K562 (cell line): Measurements from ENCODE around the gene TFEB. TPM values are rescaled to one million over a fixed set of nuclear protein-coding genes. Genes with fewer than 3 reads are reported as not detected.

Source experiments
- CBFB ChIP-seq: sonication (generic); formaldehyde crosslinking; IDR thresholded peaks from 2 replicates; pipeline ENCODE4 v1.4.0; 2020; ENCODE audit warnings: mild to moderate bottlenecking, missing genetic modification reagents
- GABPA ChIP-seq: fragments of 200-800 bp; sonication (Bioruptor generic); conservative IDR thresholded peaks from 2 replicates; pipeline ENCODE4 v1.6.1; 2016; ENCODE audit warnings: low read depth, missing genetic modification characterization, missing compliant biosample characterization
- HMGN3 ChIP-seq: IDR thresholded peaks from 2 replicates; pipeline ENCODE4 v1.6.1; 2011; ENCODE audit warnings: borderline replicate concordance, low read depth, mild to moderate bottlenecking, mixed read lengths, low read length; ENCODE audit not compliant: insufficient read length; ENCODE audit errors: extremely low read depth
- NONO ChIP-seq, 2 experiments: fragments of 200-400 bp in 1 of 2; fragments of 450-650 bp in 1 of 2; formaldehyde crosslinking in 1 of 2; IDR thresholded peaks; 2 replicates each; pipeline ENCODE4 v1.6.1; 2017; ENCODE audit warnings: low read depth in 2 of 2, mild to moderate bottlenecking in 2 of 2, moderate library complexity in 2 of 2, low read length in 1 of 2
- PCBP1 ChIP-seq: fragments of 200-400 bp; formaldehyde crosslinking; IDR thresholded peaks from 2 replicates; pipeline ENCODE4 v1.6.1; 2018; ENCODE audit warnings: mild to moderate bottlenecking, low read depth, low read length; ENCODE audit not compliant: poor library complexity, severe bottlenecking
- RB1 ChIP-seq: fragments of 450-650 bp; IDR thresholded peaks from 2 replicates; pipeline ENCODE4 v1.6.1; 2017; ENCODE audit warnings: low read depth, mild to moderate bottlenecking
- RBBP5 ChIP-seq: fragments of 200-600 bp; sonication (generic); IDR thresholded peaks from 2 replicates; pipeline ENCODE4 v1.6.1; 2012; ENCODE audit warnings: borderline replicate concordance, mild to moderate bottlenecking, low read length, control low read depth, inconsistent platforms; ENCODE audit not compliant: insufficient read depth, poor library complexity, severe bottlenecking
- polyA plus RNA-seq, 8 experiments: library from polyadenylated mRNA; depleted of rRNA in 4 of 8; stranded (reverse) in 5 of 8; unstranded in 3 of 8; fragments of >200 nt; fragmentation: Nextera tagmentation in 2 of 8; fragmentation: Illumina TruSeq in 1 of 8; extraction: Ambion mirVana in 2 of 8; extraction: Trizol in 1 of 8; gene quantifications; 2 replicates each; pipeline versions ENCODE4 v1.2.1 to v1.2.3, GENCODE V29; 2011 to 2014; ENCODE audit warnings: inconsistent platforms in 1 of 8, missing spikeins in 1 of 8
- total RNA-seq, 7 experiments: library from RNA; depleted of rRNA in 6 of 7; stranded (reverse); fragments of >200 nt in 6 of 7; fragmentation: Illumina TruSeq in 2 of 7; extraction: Trizol in 2 of 7; gene quantifications; 2 replicates each; pipeline versions ENCODE4 v1.2.1 to v1.2.3, GENCODE V29; 2011 to 2021; ENCODE audit warnings: low replicate concordance in 1 of 7
- TF ChIP-seq, protein P1 (sequence below): fragments of 200-800 bp; sonication (Bioruptor generic); IDR thresholded peaks from 2 replicates; pipeline ENCODE4 v1.6.1; 2017; ENCODE audit warnings: missing genetic modification characterization, missing compliant biosample characterization
- TF ChIP-seq, protein P2 (sequence below), 2 experiments: IDR thresholded peaks; 2 replicates each; pipeline ENCODE4 v1.6.1; 2011; ENCODE audit warnings: borderline replicate concordance in 1 of 2, control low read depth in 1 of 2, low read depth in 1 of 2, low read length in 1 of 2, mild to moderate bottlenecking in 1 of 2, mixed read lengths in 1 of 2, moderate library complexity in 1 of 2; ENCODE audit not compliant: insufficient read depth in 1 of 2, insufficient read length in 1 of 2, poor library complexity in 1 of 2, severe bottlenecking in 1 of 2; ENCODE audit errors: extremely low read depth in 1 of 2
- TF ChIP-seq, protein P3 (sequence below), 2 experiments: IDR thresholded peaks; 2 replicates each; pipeline ENCODE4 v1.6.1; 2012; ENCODE audit warnings: improper control_type of control experiment in 2 of 2, low read depth in 2 of 2, low read length in 2 of 2, borderline replicate concordance in 1 of 2
- TF ChIP-seq, protein P4 (sequence below): sonication (generic); formaldehyde crosslinking; IDR thresholded peaks from 2 replicates; pipeline ENCODE4 v1.8.0; 2022; ENCODE audit warnings: missing genetic modification reagents, mild to moderate bottlenecking, moderate library complexity, borderline replicate concordance
- TF ChIP-seq, protein P5 (sequence below): fragments of 450-650 bp; IDR thresholded peaks from 2 replicates; pipeline ENCODE4 v1.6.1; 2017; ENCODE audit warnings: antibody characterized with exemption, mild to moderate bottlenecking

Gene TFEB
- total and polyA plus RNA-seq, 9 of the 15 experiments (the other 6 are each of a cell fraction or from before 2014, with no cell fraction given) = 0.04 to 4.7 (median 2.0) TPM

DNA sequence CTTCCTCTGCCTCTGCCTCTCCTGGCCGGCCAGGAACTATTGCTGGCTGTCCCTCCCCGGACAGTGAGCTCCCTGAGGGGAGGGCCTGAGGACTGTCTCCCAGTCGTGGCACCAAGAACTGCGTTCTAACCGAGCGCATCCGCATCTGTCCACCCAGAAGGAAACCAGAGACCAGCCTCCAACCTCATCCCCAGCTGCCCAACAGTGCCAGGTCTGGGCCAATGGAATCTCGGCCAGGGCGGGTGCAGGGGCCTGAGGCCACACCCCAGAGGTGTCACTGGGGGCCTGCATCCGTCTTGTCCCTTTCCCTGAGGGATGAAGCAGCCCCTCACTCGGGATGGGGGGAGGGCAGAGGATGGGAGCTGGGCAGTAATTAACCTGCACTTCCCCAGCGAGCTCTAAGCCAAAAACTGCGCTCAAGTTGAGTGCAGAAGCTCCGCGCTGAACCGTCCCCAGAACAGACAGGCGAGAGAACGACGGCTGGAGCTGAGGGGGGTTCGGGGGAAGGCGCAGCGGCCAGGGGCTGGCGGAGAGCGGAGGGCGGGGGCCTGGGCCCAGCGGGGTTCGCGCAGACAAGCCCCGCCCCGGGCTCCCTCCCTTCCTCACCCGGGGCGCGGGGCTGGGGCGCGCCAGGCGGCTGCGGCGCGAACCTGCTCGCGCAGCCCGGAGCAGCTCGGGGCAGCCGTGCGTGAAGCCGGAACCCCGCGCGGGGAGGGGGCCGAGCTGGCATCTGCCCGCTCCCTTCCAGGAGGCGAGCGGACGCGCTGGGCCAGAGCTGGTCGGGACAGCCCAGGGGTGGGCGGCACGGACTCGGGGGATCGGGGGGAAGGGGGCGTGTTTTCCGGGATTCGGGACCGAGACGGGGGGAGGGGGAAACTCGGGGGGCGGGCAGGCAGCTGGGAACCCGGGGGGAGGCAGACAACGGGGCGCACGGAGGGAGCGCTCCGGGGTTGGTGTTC lies 1.4 kb downstream of the TFEB start (continued):
- TF ChIP-seq, protein P1, sequence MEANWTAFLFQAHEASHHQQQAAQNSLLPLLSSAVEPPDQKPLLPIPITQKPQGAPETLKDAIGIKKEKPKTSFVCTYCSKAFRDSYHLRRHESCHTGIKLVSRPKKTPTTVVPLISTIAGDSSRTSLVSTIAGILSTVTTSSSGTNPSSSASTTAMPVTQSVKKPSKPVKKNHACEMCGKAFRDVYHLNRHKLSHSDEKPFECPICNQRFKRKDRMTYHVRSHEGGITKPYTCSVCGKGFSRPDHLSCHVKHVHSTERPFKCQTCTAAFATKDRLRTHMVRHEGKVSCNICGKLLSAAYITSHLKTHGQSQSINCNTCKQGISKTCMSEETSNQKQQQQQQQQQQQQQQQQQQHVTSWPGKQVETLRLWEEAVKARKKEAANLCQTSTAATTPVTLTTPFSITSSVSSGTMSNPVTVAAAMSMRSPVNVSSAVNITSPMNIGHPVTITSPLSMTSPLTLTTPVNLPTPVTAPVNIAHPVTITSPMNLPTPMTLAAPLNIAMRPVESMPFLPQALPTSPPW (CRISPR knock-in tag) = peak; percentile 67
- TF ChIP-seq PCBP1 (no peak), NONO (IDR thresholded peaks at IDR 0.05; ENCODE audit: low read depth in 2 of 2, low read length in 1 of 2) (peak in 1 of 2 experiments; percentile 31; a peak in 1 of 4 replicates), GABPA (0 out of 2 replicates have a peak, but pooled peaks have one; percentile 12), RB1 (peak; percentile 60; the same call in 1 of the 2 replicates), RBBP5 (peak; percentile 31), HMGN3 (peak; percentile 35), CBFB (CRISPR knock-in tag) (0 out of 2 replicates have a peak, but pooled peaks have one; percentile 38)
- TF ChIP-seq, protein P2, sequence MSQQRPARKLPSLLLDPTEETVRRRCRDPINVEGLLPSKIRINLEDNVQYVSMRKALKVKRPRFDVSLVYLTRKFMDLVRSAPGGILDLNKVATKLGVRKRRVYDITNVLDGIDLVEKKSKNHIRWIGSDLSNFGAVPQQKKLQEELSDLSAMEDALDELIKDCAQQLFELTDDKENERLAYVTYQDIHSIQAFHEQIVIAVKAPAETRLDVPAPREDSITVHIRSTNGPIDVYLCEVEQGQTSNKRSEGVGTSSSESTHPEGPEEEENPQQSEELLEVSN (IDR thresholded peaks at IDR 0.05; ENCODE audit: borderline replicate concordance in 1 of 2, extremely low read depth in 1 of 2, insufficient read depth in 1 of 2, insufficient read length in 1 of 2, low read depth in 1 of 2, low read length in 1 of 2, poor library complexity in 1 of 2, severe bottlenecking in 1 of 2) = peak in 1 of 2 experiments; percentile 37
- TF ChIP-seq, protein P3, sequence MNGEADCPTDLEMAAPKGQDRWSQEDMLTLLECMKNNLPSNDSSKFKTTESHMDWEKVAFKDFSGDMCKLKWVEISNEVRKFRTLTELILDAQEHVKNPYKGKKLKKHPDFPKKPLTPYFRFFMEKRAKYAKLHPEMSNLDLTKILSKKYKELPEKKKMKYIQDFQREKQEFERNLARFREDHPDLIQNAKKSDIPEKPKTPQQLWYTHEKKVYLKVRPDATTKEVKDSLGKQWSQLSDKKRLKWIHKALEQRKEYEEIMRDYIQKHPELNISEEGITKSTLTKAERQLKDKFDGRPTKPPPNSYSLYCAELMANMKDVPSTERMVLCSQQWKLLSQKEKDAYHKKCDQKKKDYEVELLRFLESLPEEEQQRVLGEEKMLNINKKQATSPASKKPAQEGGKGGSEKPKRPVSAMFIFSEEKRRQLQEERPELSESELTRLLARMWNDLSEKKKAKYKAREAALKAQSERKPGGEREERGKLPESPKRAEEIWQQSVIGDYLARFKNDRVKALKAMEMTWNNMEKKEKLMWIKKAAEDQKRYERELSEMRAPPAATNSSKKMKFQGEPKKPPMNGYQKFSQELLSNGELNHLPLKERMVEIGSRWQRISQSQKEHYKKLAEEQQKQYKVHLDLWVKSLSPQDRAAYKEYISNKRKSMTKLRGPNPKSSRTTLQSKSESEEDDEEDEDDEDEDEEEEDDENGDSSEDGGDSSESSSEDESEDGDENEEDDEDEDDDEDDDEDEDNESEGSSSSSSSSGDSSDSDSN (IDR thresholded peaks at IDR 0.05; ENCODE audit: borderline replicate concordance in 1 of 2, low read depth in 2 of 2, low read length in 2 of 2) = peak in 1 of 2 experiments; percentile 46; a peak in 1 of 4 replicates
- TF ChIP-seq, protein P4, sequence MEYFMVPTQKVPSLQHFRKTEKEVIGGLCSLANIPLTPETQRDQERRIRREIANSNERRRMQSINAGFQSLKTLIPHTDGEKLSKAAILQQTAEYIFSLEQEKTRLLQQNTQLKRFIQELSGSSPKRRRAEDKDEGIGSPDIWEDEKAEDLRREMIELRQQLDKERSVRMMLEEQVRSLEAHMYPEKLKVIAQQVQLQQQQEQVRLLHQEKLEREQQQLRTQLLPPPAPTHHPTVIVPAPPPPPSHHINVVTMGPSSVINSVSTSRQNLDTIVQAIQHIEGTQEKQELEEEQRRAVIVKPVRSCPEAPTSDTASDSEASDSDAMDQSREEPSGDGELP (CRISPR knock-in tag) = peak; percentile 48; the same call in 1 of the 2 replicates
- TF ChIP-seq, protein P5, sequence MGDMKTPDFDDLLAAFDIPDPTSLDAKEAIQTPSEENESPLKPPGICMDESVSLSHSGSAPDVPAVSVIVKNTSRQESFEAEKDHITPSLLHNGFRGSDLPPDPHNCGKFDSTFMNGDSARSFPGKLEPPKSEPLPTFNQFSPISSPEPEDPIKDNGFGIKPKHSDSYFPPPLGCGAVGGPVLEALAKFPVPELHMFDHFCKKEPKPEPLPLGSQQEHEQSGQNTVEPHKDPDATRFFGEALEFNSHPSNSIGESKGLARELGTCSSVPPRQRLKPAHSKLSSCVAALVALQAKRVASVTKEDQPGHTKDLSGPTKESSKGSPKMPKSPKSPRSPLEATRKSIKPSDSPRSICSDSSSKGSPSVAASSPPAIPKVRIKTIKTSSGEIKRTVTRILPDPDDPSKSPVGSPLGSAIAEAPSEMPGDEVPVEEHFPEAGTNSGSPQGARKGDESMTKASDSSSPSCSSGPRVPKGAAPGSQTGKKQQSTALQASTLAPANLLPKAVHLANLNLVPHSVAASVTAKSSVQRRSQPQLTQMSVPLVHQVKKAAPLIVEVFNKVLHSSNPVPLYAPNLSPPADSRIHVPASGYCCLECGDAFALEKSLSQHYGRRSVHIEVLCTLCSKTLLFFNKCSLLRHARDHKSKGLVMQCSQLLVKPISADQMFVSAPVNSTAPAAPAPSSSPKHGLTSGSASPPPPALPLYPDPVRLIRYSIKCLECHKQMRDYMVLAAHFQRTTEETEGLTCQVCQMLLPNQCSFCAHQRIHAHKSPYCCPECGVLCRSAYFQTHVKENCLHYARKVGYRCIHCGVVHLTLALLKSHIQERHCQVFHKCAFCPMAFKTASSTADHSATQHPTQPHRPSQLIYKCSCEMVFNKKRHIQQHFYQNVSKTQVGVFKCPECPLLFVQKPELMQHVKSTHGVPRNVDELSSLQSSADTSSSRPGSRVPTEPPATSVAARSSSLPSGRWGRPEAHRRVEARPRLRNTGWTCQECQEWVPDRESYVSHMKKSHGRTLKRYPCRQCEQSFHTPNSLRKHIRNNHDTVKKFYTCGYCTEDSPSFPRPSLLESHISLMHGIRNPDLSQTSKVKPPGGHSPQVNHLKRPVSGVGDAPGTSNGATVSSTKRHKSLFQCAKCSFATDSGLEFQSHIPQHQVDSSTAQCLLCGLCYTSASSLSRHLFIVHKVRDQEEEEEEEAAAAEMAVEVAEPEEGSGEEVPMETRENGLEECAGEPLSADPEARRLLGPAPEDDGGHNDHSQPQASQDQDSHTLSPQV = no peak
